ENCODE measurements around the gene OSER1.

Gene OSER1

GRCh38 chr20:44224637-44225036, 14.1 kb upstream of the OSER1 start:
- DNase-seq (ENCODE audit: low read depth in 2 of 2) = no peak

- DNase-seq (ENCODE audit: low read depth in 2 of 2) = no peak
Observed at GRCh38 chr20:44223721-44224120, 13.2 kb upstream of the OSER1 start.

GRCh38 chr20:44222633-44223368, 12.2 kb upstream of the OSER1 start:
- DNase-seq (ENCODE audit: low read depth in 2 of 2) = no peak

GRCh38 chr20:44222027-44222426, 11.5 kb upstream of the OSER1 start:
- no peak for DNase-seq (ENCODE audit: low read depth in 2 of 2)

- no peak for DNase-seq (ENCODE audit: low read depth in 2 of 2)
Observed at GRCh38 chr20:44221368-44221954, 10.9 kb upstream of the OSER1 start.

- DNase-seq (ENCODE audit: low read depth in 2 of 2) = no peak
Observed at GRCh38 chr20:44219791-44220190, 9.2 kb upstream of the OSER1 start.

- DNase-seq (ENCODE audit: low read depth in 2 of 2) = no peak
Observed at GRCh38 chr20:44219170-44219730, 8.7 kb upstream of the OSER1 start.

GRCh38 chr20:44218446-44218845, 7.9 kb upstream of the OSER1 start:
- peak in 1 of 2 donors; percentile 23 for DNase-seq (ENCODE audit: low read depth in 2 of 2)

GRCh38 chr20:44217342-44218092, 6.9 kb upstream of the OSER1 start:
- DNase-seq (ENCODE audit: low read depth in 2 of 2) = peak; percentile 38 to 40

GRCh38 chr20:44215125-44215524, 4.6 kb upstream of the OSER1 start:
- DNase-seq (ENCODE audit: low read depth in 2 of 2) = peak; percentile 49 to 62

GRCh38 chr20:44212792-44213191, 2.2 kb upstream of the OSER1 start:
- DNase-seq (ENCODE audit: low read depth in 2 of 2) = no peak

GRCh38 chr20:44211177-44212039, 837 bp upstream of the OSER1 start:
- DNase-seq (ENCODE audit: low read depth in 2 of 2) = no peak

- DNase-seq (ENCODE audit: low read depth in 2 of 2) = no peak
Observed at GRCh38 chr20:44209686-44210405, 725 bp downstream of the OSER1 start.

GRCh38 chr20:44208770-44209169, 1.8 kb downstream of the OSER1 start:
- DNase-seq (ENCODE audit: low read depth in 2 of 2) = no peak

- no peak for DNase-seq (ENCODE audit: low read depth in 2 of 2)
Observed at GRCh38 chr20:44208165-44208564, 2.4 kb downstream of the OSER1 start.

GRCh38 chr20:44207126-44207723, 3.3 kb downstream of the OSER1 start:
- DNase-seq (ENCODE audit: low read depth in 2 of 2) = no peak

- no peak for DNase-seq (ENCODE audit: low read depth in 2 of 2)
Observed at GRCh38 chr20:44206132-44206531, 4.4 kb downstream of the OSER1 start.

GRCh38 chr20:44204832-44205215, 5.7 kb downstream of the OSER1 start:
- DNase-seq (ENCODE audit: low read depth in 2 of 2) = no peak

- DNase-seq (ENCODE audit: low read depth in 2 of 2) = no peak
Observed at GRCh38 chr20:44204156-44204831, 6.3 kb downstream of the OSER1 start.

GRCh38 chr20:44203161-44203560, 7.4 kb downstream of the OSER1 start:
- no peak for DNase-seq (ENCODE audit: low read depth in 2 of 2)
